HG03045 (cell line): ENCODE results near the gene CAMSAP1.

Experiments
- ATAC-seq: cut with Tn5 transposase; IDR thresholded peaks from one replicate; pipeline ENCODE4 v1.9.1; 2021; ENCODE audit warnings: mild to moderate bottlenecking, moderate library complexity; ENCODE audit not compliant: unreplicated experiment

The CAMSAP1 gene

DNA sequence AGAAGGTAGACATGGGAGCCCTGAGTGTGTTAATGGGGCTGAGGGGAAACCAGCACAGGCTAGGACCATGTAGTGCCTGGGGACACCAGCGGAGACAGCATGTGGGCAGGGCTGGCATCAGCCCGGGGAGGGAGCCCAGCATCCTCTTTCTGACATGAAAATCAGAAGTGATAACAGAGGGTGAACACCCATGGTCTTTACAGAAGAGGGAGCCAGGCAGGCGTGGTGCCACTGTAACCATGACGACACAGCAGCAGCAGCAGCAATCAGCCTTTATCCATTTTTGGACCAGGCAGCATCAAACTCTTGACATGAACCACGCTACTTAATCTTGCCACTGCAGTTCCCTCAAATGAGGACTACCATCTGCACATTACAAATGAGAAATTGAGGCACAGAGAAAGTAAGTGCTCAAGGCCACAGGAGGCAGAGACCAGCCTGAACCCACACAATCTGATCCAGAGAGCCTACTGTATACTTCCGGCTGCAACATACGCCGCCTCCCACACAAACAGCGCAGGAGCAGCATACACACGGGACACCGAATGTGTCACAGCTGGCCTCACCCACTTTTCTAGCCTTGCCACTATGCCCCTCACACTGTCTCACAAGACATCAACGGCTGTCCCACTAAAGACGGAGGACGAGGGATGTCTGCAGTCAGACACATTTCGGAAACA is 23.8 kb downstream of the CAMSAP1 start:
- no peak for ATAC-seq

DNA sequence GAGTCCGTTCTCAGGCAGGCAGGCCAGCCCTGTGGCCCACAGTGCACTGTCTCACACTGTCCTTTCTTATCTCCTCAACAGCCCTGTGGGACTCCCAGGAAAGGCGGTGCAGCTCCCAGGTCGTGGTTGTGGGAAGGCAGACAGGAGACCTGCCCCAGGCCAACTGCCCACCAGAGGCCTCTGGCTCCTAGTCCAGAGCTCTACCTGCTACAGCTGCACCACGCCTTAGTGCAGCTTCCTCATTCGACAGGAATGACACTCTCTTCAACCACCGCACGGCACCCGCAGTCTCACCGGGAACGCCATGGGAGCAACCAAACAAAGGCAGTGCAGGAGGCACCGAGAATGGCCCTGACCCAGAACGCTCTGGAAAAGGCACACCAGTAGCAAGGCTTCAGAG is 25.3 kb downstream of the CAMSAP1 start:
- no peak for ATAC-seq

- no peak for ATAC-seq
These were observed 26.9 kb downstream of the CAMSAP1 start for GRCh38 chr9:135880438-135880837.

GRCh38 chr9:135879619-135880018 is 27.7 kb downstream of the CAMSAP1 start:
- no peak for ATAC-seq

- no peak for ATAC-seq
These were observed 28.1 kb downstream of the CAMSAP1 start for GRCh38 chr9:135879237-135879601.

DNA sequence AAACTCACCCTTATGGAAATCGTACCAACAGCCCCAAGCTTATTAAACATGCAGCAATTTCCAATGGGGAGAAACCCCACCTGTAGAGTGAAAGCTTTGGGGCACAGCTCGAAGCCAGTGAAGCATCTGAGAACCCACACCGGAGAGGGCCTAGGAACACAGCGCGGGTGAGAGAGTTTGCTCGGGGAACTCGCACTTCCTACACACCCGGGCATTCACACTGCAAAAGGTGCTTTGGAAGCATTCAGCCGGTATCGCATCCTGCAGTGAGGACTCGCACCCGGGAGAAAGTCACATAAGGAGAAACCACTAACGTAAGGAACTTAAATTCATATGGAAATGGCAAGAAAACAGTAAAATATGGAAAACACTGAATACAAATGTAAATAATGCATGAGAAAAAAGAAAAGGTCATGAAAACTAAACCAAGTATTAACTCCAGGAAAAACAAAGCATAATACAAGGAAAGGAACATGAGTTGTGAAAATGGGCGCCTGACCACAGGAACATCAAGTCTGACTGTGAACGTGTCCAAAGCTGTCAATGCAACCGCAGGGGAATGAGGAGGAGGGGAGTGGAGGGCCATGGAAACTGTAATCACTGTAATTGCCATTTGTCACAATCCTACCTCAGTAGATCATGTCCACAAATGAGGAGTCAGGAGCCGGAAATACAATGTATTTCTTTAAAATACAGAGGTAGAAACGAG is 28.7 kb downstream of the CAMSAP1 start:
- ATAC-seq: no peak

DNA sequence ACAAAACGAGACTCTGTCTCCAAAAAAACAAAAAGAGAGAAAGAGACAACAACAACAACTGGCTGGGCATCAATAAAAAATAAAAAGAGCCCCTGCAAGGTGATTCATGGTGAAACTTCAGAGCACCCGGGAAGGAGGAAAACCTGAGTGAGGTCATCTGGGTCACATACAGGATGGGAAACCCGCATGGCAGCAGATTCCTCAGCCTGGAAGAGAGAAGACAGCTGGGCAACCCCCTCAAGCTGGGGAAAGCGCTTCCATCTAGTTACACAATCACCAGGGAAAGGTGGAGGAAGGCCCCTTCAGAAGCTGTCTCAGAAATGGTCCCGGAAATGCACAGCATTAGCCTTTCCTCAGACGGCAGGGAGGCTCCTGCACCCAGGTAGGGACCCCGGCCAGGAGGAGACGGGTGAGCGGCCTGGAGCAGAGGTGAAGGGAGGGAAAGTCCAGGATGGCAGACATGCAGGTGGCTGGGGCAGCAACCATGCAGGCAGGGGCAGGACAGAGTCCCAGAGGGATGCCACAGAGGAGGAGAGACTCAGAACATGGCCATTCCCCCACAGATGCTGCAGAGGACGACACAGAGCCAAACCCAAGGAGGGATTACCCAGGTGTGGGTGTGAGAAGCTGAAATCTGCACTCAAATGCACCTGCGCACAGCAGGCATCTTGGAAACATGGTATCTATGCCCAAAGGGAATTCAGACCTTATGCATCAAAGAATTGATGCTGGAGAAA is 29.4 kb downstream of the CAMSAP1 start:
- ATAC-seq: no peak

- ATAC-seq: no peak
These were observed 30.4 kb downstream of the CAMSAP1 start for GRCh38 chr9:135876936-135877335.

DNA sequence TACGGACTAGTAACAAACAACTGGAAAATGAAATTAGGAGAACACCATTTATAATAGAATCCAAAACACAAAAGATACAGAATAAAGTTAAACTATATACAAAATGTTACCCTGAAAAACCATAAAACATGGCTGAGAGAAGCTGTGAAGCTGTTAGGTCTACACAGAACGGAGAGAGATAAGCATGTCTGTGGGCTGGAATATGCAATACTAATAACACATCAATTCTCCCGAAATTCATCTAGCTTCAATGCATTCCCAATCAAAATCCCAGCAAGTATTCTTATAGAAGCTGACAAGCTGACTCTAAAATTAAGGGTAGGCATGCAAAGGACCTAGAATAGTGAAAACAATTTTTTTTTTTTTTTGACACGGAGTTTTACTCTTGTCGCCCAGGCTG is 32.5 kb downstream of the CAMSAP1 start:
- ATAC-seq: no peak

GRCh38 chr9:135869909-135870308 is 37.4 kb downstream of the CAMSAP1 start:
- ATAC-seq: no peak

DNA sequence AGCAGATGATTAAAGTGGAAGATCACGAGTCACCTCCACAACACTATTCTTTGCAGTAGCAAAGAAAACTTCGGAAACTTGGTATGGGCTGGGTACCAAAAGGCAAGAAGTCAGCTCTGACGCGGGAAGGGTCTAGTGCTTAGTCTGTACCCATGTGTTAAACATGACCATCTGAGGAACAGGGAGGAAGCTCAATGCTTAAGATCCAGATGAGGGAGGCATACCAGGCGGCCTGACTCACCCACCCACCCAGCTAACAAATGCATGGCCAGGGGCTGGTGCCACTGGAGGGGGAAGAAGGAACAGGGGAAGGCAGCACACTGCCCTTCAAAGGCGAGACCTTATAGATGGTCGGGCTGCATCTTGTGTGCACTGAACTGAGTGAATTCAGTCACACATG is 41.8 kb downstream of the CAMSAP1 start:
- ATAC-seq: no peak

GRCh38 chr9:135864447-135865049 is 42.8 kb downstream of the CAMSAP1 start:
- ATAC-seq: no peak

DNA sequence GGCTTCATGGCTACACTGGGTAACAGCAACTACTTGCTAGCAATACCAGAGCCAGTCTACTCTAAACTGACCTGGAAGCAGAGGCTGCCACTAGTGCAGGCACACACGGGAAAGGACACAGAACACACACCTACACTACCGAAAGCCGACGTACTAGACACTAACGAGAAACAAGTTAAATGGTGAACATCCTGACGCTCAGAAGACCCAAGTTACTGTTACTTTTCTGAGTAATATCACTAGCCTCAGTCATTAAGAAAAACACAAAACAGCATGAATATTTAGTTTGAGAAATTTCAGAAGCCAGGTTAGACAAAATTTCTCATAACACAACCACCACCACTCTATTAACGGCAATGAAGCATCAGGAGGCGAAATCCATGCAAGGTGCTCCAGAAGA is 44.5 kb downstream of the CAMSAP1 start:
- no peak for ATAC-seq

DNA sequence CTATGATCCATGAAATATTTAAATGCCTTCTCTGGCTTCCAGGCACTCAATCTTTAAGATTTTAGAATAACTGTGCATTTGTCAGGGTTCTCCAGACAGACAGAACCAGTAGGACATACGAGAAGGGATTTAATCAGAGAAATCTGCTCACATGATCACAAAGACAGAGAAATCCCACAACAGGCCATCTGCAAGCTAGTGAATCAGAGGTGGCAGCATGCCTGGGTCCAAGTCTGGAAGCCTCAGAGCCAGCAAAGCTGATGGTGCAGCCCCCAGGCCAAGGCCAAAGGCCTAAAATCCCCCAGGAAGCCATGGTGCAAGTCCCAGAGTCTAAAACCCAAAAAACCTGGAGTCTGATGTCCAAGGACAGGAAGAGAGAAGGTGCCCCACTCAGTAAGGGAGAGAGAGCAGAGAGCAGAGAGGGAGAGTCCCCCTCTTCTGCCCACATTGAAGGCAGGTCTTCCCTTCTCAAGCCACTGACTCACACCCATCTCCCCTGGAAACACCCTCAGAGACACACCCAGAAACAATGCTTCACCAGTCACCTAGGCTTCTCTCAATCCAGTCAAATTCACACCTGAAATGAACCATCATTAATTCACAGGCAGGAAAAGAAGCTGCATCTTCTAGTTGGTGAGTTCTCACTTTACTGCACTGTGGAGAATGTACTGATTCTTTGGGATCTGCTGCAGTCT is 48.7 kb downstream of the CAMSAP1 start:
- ATAC-seq: no peak

DNA sequence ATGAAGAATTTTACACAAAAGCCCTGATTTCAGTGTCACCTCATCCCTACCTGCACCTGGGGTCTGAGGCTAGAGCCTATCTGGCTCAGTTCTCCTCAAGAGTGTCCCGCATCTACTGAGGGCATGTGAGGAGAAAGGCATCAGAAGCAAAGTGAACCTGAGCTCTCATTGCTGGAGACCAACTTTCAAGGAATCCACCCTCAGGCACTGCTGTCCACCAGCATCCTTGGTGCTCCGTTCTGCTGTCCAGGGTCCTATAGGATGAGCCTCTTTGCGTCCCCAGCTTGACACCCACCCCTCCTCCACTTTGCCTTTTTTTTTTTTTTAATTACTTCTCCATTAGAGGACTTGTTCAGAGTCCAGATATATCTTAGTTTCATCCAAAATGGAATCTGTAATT is 49.5 kb downstream of the CAMSAP1 start:
- ATAC-seq: no peak

DNA sequence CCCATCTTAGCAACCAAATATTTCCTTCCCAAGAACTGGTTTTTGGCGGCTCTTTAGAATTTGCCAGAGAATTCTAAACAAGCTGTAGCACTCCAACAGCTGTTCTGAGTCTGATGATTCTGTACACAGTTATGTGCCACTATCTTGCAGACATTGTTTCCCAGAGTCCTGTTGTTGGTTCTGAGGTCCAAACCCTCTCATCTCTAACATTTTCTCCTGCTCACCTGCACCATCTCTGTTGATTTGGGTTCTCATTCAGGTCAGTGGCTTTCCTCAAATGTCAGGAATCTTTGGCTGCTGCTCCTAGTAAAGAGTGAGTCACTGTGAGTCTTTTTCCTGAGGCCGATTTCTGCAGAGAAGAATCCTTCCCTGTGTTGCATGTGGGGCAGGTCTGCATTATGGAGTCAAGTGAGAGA is 50.0 kb downstream of the CAMSAP1 start:
- ATAC-seq: no peak

GRCh38 chr9:135851748-135852147 is 55.6 kb downstream of the CAMSAP1 start:
- ATAC-seq: no peak

DNA sequence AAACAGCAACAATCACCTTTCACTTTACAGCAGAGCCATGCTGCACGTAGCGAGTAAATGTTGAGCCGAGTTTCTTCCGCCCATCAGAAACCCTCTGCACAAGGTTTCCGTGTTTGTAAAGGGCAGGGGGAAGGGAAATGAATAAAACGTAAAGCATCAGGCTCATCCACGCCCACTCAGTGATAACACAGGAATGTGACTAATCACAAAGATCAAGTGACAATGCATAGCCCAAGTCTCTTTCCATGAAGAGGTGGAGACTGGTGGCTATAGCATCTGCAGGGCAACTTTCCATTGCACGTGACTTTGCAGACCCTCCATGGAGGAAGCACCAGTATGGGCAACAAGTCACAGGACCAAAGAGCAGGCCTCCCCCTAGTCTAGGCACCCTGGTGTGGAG is 56.6 kb downstream of the CAMSAP1 start:
- ATAC-seq: no peak

GRCh38 chr9:135849181-135849580 is 58.2 kb downstream of the CAMSAP1 start:
- ATAC-seq: no peak

GRCh38 chr9:135848341-135849047 is 58.9 kb downstream of the CAMSAP1 start:
- ATAC-seq: no peak
